GM23338 (cell line): ENCODE results near the gene MICA. TPM values are rescaled to one million over a fixed set of nuclear protein-coding genes. Genes with fewer than 3 reads are reported as not detected.
A peak's percentile ranks its signal among the peaks of the same experiment; 100 is the strongest.

Experiments used
- ATAC-seq: fragments of 200-7000 bp; cut with Tn5 transposase; 3 replicates; pipeline ENCODE4 v1.9.1; 2020
- DNase-seq: peaks from one replicate; pipeline ENCODE4 v3.0.0-alpha.2; 2015; ENCODE audit warnings: low spot score
- H2AFZ ChIP-seq: fragments of 200-600 bp; sonication (generic); 2 replicates; pipeline ENCODE4 v1.8.0; 2016; ENCODE audit warnings: antibody characterized with exemption, mild to moderate bottlenecking, moderate library complexity
- H3F3A ChIP-seq: fragments of 200-600 bp; sonication (generic); replicated peaks from 2 replicates; pipeline ENCODE4 v1.8.0; 2017; ENCODE audit warnings: antibody characterized with exemption, mixed run types, low read depth
- H3K27ac ChIP-seq: fragments of 200-600 bp; sonication (generic); 2 replicates; pipeline ENCODE4 v1.6.1; 2016; ENCODE audit warnings: low read depth
- H3K27me3 ChIP-seq: fragments of 200-600 bp; sonication (generic); 2 replicates; pipeline ENCODE4 v1.8.0; 2016; ENCODE audit warnings: mild to moderate bottlenecking, mixed run types, moderate library complexity; ENCODE audit not compliant: insufficient read depth
- H3K36me3 ChIP-seq: fragments of 200-600 bp; sonication (generic); 2 replicates; pipeline ENCODE4 v1.8.0; 2016; ENCODE audit warnings: mild to moderate bottlenecking; ENCODE audit not compliant: insufficient read depth
- H3K4me1 ChIP-seq: fragments of 200-600 bp; sonication (generic); 2 replicates; pipeline ENCODE4 v1.8.0; 2016; ENCODE audit warnings: mild to moderate bottlenecking, moderate library complexity; ENCODE audit not compliant: insufficient read depth
- H3K4me2 ChIP-seq: fragments of 200-600 bp; sonication (generic); 2 replicates; pipeline ENCODE4 v1.7.1; 2017; ENCODE audit warnings: mixed run types
- H3K4me3 ChIP-seq: fragments of 200-600 bp; sonication (generic); 2 replicates; pipeline ENCODE4 v1.6.1; 2016; ENCODE audit warnings: mixed run types
- H3K79me2 ChIP-seq: fragments of 200-600 bp; sonication (generic); replicated peaks from 2 replicates; pipeline ENCODE4 v1.8.0; 2017; ENCODE audit warnings: mild to moderate bottlenecking; ENCODE audit not compliant: insufficient read depth
- H3K9me2 ChIP-seq: fragments of 200-600 bp; sonication (generic); 2 replicates; pipeline ENCODE4 v1.8.0; 2017; ENCODE audit not compliant: insufficient read depth
- H4K20me1 ChIP-seq: fragments of 200-600 bp; sonication (generic); replicated peaks from 2 replicates; pipeline ENCODE4 v1.8.0; 2017; ENCODE audit warnings: mild to moderate bottlenecking; ENCODE audit not compliant: insufficient read depth
- H3K27ac Mint-ChIP-seq: 2 replicates; pipeline ENCODE4 v1.8.0; 2020; ENCODE audit warnings: inconsistent platforms, mild to moderate bottlenecking, moderate library complexity, mixed read lengths
- H3K27me3 Mint-ChIP-seq: 3 replicates; pipeline ENCODE4 v1.8.0; 2022; ENCODE audit warnings: low read depth, mild to moderate bottlenecking, moderate library complexity, mixed read lengths, inconsistent platforms; ENCODE audit not compliant: insufficient read depth, poor library complexity
- H3K36me3 Mint-ChIP-seq: 3 replicates; pipeline ENCODE4 v1.8.0; 2021; ENCODE audit warnings: low read depth, mild to moderate bottlenecking, inconsistent platforms, moderate library complexity, mixed read lengths
- H3K4me1 Mint-ChIP-seq: 3 replicates; pipeline ENCODE4 v1.8.0; 2020; ENCODE audit warnings: mild to moderate bottlenecking, inconsistent platforms, mixed read lengths
- H3K4me3 Mint-ChIP-seq: 3 replicates; pipeline ENCODE4 v1.8.0; 2021; ENCODE audit warnings: moderate library complexity, mild to moderate bottlenecking, inconsistent platforms, mixed read lengths
- H3K9me3 Mint-ChIP-seq: 3 replicates; pipeline ENCODE4 v1.8.0; 2020; ENCODE audit warnings: moderate library complexity, mild to moderate bottlenecking, inconsistent platforms, mixed read lengths
- CREB1 ChIP-seq: fragments of 250-450 bp; sonication (Bioruptor Pico); IDR thresholded peaks from 2 replicates; pipeline ENCODE4 v1.5.0; 2020; ENCODE audit warnings: low read depth, mild to moderate bottlenecking, moderate library complexity
- CTCF ChIP-seq, 2 experiments: fragments of 200-600 bp in 1 of 2; sonication (generic) in 1 of 2; conservative IDR thresholded peaks; 2 replicates each; pipeline versions ENCODE4 v1.5.1 to v1.6.1; 2016 to 2017; ENCODE audit warnings: antibody characterized with exemption in 2 of 2, low read depth in 2 of 2, mild to moderate bottlenecking in 2 of 2, moderate library complexity in 1 of 2
- ETS1 ChIP-seq: IDR thresholded peaks from 2 replicates; pipeline ENCODE4 v1.6.1; 2016; ENCODE audit warnings: antibody characterized with exemption
- NANOG ChIP-seq: IDR thresholded peaks from 2 replicates; pipeline ENCODE4 v1.6.1; 2016; ENCODE audit warnings: antibody characterized with exemption, borderline replicate concordance
- REST ChIP-seq: IDR thresholded peaks from one replicate; pipeline ENCODE4 v1.6.1; 2018; ENCODE audit warnings: antibody characterized with exemption; ENCODE audit not compliant: unreplicated experiment
- ZNF114 ChIP-seq: fragments of 250-450 bp; sonication (Bioruptor Pico); IDR thresholded peaks from 2 replicates; pipeline ENCODE4 v1.5.0; 2020; ENCODE audit warnings: mild to moderate bottlenecking, moderate library complexity
- ZNF331 ChIP-seq: fragments of 250-450 bp; sonication (Bioruptor Pico); IDR thresholded peaks from 2 replicates; pipeline ENCODE4 v1.5.0; 2020; ENCODE audit warnings: low read depth, mild to moderate bottlenecking, moderate library complexity
- polyA plus RNA-seq: library from polyadenylated mRNA; unstranded; fragments of >200 nt; fragmentation: Nextera tagmentation; extraction: Ambion mirVana; gene quantifications from 2 replicates; pipeline ENCODE4 v1.2.1, GENCODE V29; 2016
- total RNA-seq: library from RNA; depleted of rRNA; stranded (reverse); fragments of >200 nt; shearing (Covaris generic); gene quantifications from 2 replicates; pipeline ENCODE4 v1.2.3, GENCODE V29; 2014

Gene MICA
- total and polyA plus RNA-seq, 2 experiments from 2014 or later = 13.4 to 22.7 TPM

- no peaks in the 10 kb centered on the region; the same call in none of the 2 replicates for H3K36me3 ChIP-seq
- H3F3A ChIP-seq = 0 out of 2 replicates have a peak, but pooled peaks cover 2% of the 10 kb centered on the region
- peaks cover 7% of the 10 kb centered on the region for H3K4me1 ChIP-seq
- H3K4me3 Mint-ChIP-seq = no peak overlapping the region
- peaks cover 10% of the 10 kb centered on the region for H3K27me3 Mint-ChIP-seq
- peaks cover 31% of the 10 kb centered on the region for H3K9me3 Mint-ChIP-seq
- H3K9me2 ChIP-seq = 0 out of 2 replicates have a peak, but pooled peaks cover 3% of the 10 kb centered on the region
- H3K4me2 ChIP-seq = no peak overlapping the region
- no peak overlapping the region for H2AFZ ChIP-seq
- peaks cover 21% of the 10 kb centered on the region for H3K36me3 Mint-ChIP-seq
- H3K27me3 ChIP-seq = peaks cover 7% of the 10 kb centered on the region; the same call in 1 of the 2 replicates
- DNase-seq (peak; percentile 14), ATAC-seq (no peak)
- H4K20me1 ChIP-seq = no peaks in the 10 kb centered on the region
- H3K79me2 ChIP-seq = no peaks in the 10 kb centered on the region
- TF ChIP-seq ZNF331 (CRISPR knock-in tag) (no peak), NANOG (no peak), ETS1 (no peak), ZNF114 (CRISPR knock-in tag) (no peak), CREB1 (CRISPR knock-in tag) (no peak)
- H3K27ac Mint-ChIP-seq = no peak overlapping the region
- H3K4me1 Mint-ChIP-seq = peaks cover 7% of the 10 kb centered on the region; the same call in 2 of the 3 replicates
- H3K27ac ChIP-seq = no peak overlapping the region; the same call in 1 of the 2 replicates
- no peak overlapping the region for H3K4me3 ChIP-seq
Observed at GRCh38 chr6:31438677-31439076, 35.3 kb downstream of the MICA start.

- 0 out of 2 replicates have a peak, but pooled peaks cover 2% of the 10 kb centered on the region for H3F3A ChIP-seq
- H3K4me3 ChIP-seq = 0 out of 2 replicates have a peak overlapping the region, but pooled peaks have one; percentile 34
- TF ChIP-seq CTCF (conservative IDR thresholded peaks at IDR 0.05; ENCODE audit: low read depth in 2 of 2) = peak; percentile 76 to 92
- TF ChIP-seq REST = no peak
- peak overlapping the region; percentile 86 for H2AFZ ChIP-seq
- peaks cover 7% of the 10 kb centered on the region; the same call in 1 of the 2 replicates for H3K27me3 ChIP-seq
- no peaks in the 10 kb centered on the region for H4K20me1 ChIP-seq
- no peak overlapping the region for H3K27ac ChIP-seq
- peaks cover 7% of the 10 kb centered on the region for H3K4me1 ChIP-seq
- H3K4me1 Mint-ChIP-seq = peaks cover 7% of the 10 kb centered on the region; the same call in 2 of the 3 replicates
- peaks cover 21% of the 10 kb centered on the region for H3K36me3 Mint-ChIP-seq
- no peak overlapping the region for H3K27ac Mint-ChIP-seq
- H3K9me2 ChIP-seq = 0 out of 2 replicates have a peak, but pooled peaks cover 3% of the 10 kb centered on the region
- no peaks in the 10 kb centered on the region for H3K79me2 ChIP-seq
- peaks cover 10% of the 10 kb centered on the region for H3K27me3 Mint-ChIP-seq
- H3K4me2 ChIP-seq = peak overlapping the region; percentile 64
- ATAC-seq (peak; percentile 97), DNase-seq (peak; percentile 96)
- no peaks in the 10 kb centered on the region; the same call in 1 of the 2 replicates for H3K36me3 ChIP-seq
- H3K9me3 Mint-ChIP-seq = peaks cover 31% of the 10 kb centered on the region
- no peak overlapping the region; the same call in 2 of the 3 replicates for H3K4me3 Mint-ChIP-seq
Observed at GRCh38 chr6:31441365-31442267, 38.2 kb downstream of the MICA start.
